Spleen (tissue), 11 donors: ENCODE results near the gene AFF1. TPM values are rescaled to one million over a fixed set of nuclear protein-coding genes. Genes with fewer than 3 reads are reported as not detected.
A peak's percentile ranks its signal among the peaks of the same experiment; 100 is the strongest.

Experiments
- DNase-seq: peaks from one replicate; pipeline ENCODE4 v3.0.0-alpha.2; 2020
- H3K27ac ChIP-seq, 8 donors: fragments of 200-600 bp; sonication (generic) in 7 of 8; 1 replicate in 4 of 8; 2 replicates in 4 of 8; pipeline versions ENCODE4 v1.5.0 to v1.8.0; 2016 to 2021; ENCODE audit warnings: inconsistent platforms in 4 of 8, mild to moderate bottlenecking in 4 of 8, moderate library complexity in 1 of 8
- H3K27me3 ChIP-seq, 7 donors: fragments of 200-600 bp; sonication (generic) in 6 of 7; replicated peaks in 1 of 7; 1 replicate in 4 of 7; 2 replicates in 3 of 7; pipeline versions ENCODE4 v1.5.0 to v1.8.0; 2016 to 2021; ENCODE audit warnings: inconsistent platforms in 3 of 7, mild to moderate bottlenecking in 1 of 7
- H3K36me3 ChIP-seq, 6 donors: fragments of 200-600 bp; sonication (generic) in 5 of 6; 1 replicate in 4 of 6; 2 replicates in 2 of 6; pipeline versions ENCODE4 v1.5.0 to v1.8.0; 2016 to 2021; ENCODE audit warnings: inconsistent platforms in 2 of 6
- H3K4me1 ChIP-seq, 6 donors: fragments of 200-600 bp; sonication (generic) in 5 of 6; 1 replicate in 3 of 6; 2 replicates in 3 of 6; pipeline versions ENCODE4 v1.5.0 to v1.8.0; 2016 to 2021; ENCODE audit warnings: inconsistent platforms in 3 of 6
- H3K4me3 ChIP-seq, 8 donors: fragments of 200-600 bp; sonication (generic) in 7 of 8; 1 replicate in 4 of 8; 2 replicates in 4 of 8; pipeline versions ENCODE4 v1.5.0 to v1.8.0; 2016 to 2021; ENCODE audit warnings: inconsistent platforms in 4 of 8, mild to moderate bottlenecking in 4 of 8, moderate library complexity in 2 of 8
- H3K9me3 ChIP-seq, 8 donors: fragments of 200-600 bp; sonication (generic) in 7 of 8; 1 replicate in 4 of 8; 2 replicates in 4 of 8; pipeline versions ENCODE4 v1.5.0 to v1.8.0; 2016 to 2021; ENCODE audit warnings: inconsistent platforms in 4 of 8
- CTCF ChIP-seq, 11 experiments: fragments of 200-600 bp in 7 of 11; fragments of 450-650 bp in 4 of 11; sonication (generic) in 4 of 11; IDR thresholded peaks in 8 of 11; conservative IDR thresholded peaks in 3 of 11; 1 replicate in 7 of 11; 2 replicates in 4 of 11; pipeline versions ENCODE4 v1.4.0 to v1.8.0; 2016 to 2021; ENCODE audit warnings: antibody characterized with exemption in 11 of 11, inconsistent platforms in 4 of 11, mild to moderate bottlenecking in 1 of 11
- POLR2A ChIP-seq, 3 donors: fragments of 450-650 bp; IDR thresholded peaks; one replicate each; pipeline ENCODE4 v1.5.1; 2017; ENCODE audit warnings: antibody characterized with exemption in 3 of 3, mild to moderate bottlenecking in 1 of 3
- POLR2AphosphoS5 ChIP-seq, 3 donors: sonication (generic); formaldehyde crosslinking; IDR thresholded peaks; one replicate each; pipeline ENCODE4 v1.5.1; 2017; ENCODE audit warnings: antibody characterized with exemption in 3 of 3
- WGBS, 5 donors: extraction: QIAGEN DNeasy Blood & Tissue Kit in 3 of 5; methylation state at CpG; one replicate each; pipeline versions ENCODE4 v1.1.5 to v1.1.7; 2013 to 2018; 5-methylcytosine and 5-hydroxymethylcytosine counted together
- intact Hi-C: fragments of 100-400 bp; cut with DNase I; formaldehyde crosslinking; loops from one replicate; pipeline ENCODE4 v1.15.0; 2023; ENCODE audit warnings: low total_unique reads
- polyA plus RNA-seq, 3 donors: library from polyadenylated mRNA; stranded (reverse); fragments of 200-250 nt; gene quantifications; one replicate each; pipeline ENCODE4 v1.2.1, GENCODE V29; 2013
- total RNA-seq, 7 donors: library from RNA; depleted of rRNA in 3 of 7; stranded (reverse); fragments of >200 nt in 3 of 7; fragmentation: NEBNext Ultra II Directional in 4 of 7; extraction: Animal tissue kit (Norgen Biotek cat#: 25700) in 4 of 7; gene quantifications; one replicate each; pipeline versions ENCODE4 v1.1.0 to v1.2.1, GENCODE V29; 2016 to 2021
- donor health status: healthy with polysubstance abuse.
- donor health status: DM: no; HTN: no; CAD: no; lungs with moderate emphysema.
- donor health status: DM: no; HTN: no; CAD: no.
- donor health status: Bipolar disorder and iron deficiency.
- donor health status: healthy.
- donor health status: DM: no; HTN: no; CAD: no.
- donor health status: DM: yes; HTN: yes; CAD: no.

The AFF1 gene
- total and polyA plus RNA-seq, 10 donors: 4.4 to 119 (median 80.8) TPM

- Histone ChIP-seq H3K4me3 (no peak overlapping the region), H3K36me3 (peaks cover 0 to 31% (median 8%) of the 10 kb centered on the region in 6 donors), H3K4me1 (peaks cover 0 to 53% (median 28%) of the 10 kb centered on the region in 6 donors), H3K9me3 (no peaks in the 10 kb centered on the region), H3K27ac (peak overlapping the region in 2 of 8 donors; percentile 14 to 22), H3K27me3 (no peaks in the 10 kb centered on the region)
- intact Hi-C loops: no loop called here
- TF ChIP-seq POLR2A (IDR thresholded peaks at IDR 0.05): no peak
- WGBS, 5 donors: 67 to 77% (median 75%) methylated on average over 3 of the region's 3 CpGs
- no peak for DNase-seq
Measured at GRCh38 chr4:86946868-86947500, 12.2 kb downstream of the AFF1 start.

GRCh38 chr4:86947501-86948120 is 12.8 kb downstream of the AFF1 start:
- Histone ChIP-seq H3K36me3 (peaks cover 0 to 31% (median 8%) of the 10 kb centered on the region in 6 donors), H3K9me3 (no peaks in the 10 kb centered on the region), H3K27me3 (no peaks in the 10 kb centered on the region), H3K4me3 (no peak overlapping the region), H3K27ac (peak overlapping the region in 2 of 8 donors; percentile 14 to 22), H3K4me1 (peaks cover 0 to 47% (median 26%) of the 10 kb centered on the region in 6 donors)
- WGBS, 5 donors: 9 to 24% (median 14%) methylated on average over 1 of the region's 1 CpG
- intact Hi-C loops: no loop called here
- no peak for TF ChIP-seq CTCF (IDR thresholded peaks at IDR 0.05 in 8 of 11, conservative IDR thresholded peaks at IDR 0.05 in 3 of 11)
- no peak for TF ChIP-seq POLR2AphosphoS5 (IDR thresholded peaks at IDR 0.05)
- TF ChIP-seq POLR2A (IDR thresholded peaks at IDR 0.05): no peak
- DNase-seq: no peak

- intact Hi-C loops: no loop called here
- peaks cover 0 to 43% (median 24%) of the 10 kb centered on the region in 6 donors for H3K4me1 ChIP-seq
- no peak overlapping the region for H3K4me3 ChIP-seq
- TF ChIP-seq POLR2AphosphoS5 (IDR thresholded peaks at IDR 0.05) (no peak), POLR2A (IDR thresholded peaks at IDR 0.05) (no peak), CTCF (IDR thresholded peaks at IDR 0.05 in 8 of 11, conservative IDR thresholded peaks at IDR 0.05 in 3 of 11) (no peak)
- peak overlapping the region in 2 of 8 donors; percentile 5 to 22 for H3K27ac ChIP-seq
- H3K9me3 ChIP-seq: no peaks in the 10 kb centered on the region
- peaks cover 0 to 34% (median 8%) of the 10 kb centered on the region in 6 donors for H3K36me3 ChIP-seq
- no peaks in the 10 kb centered on the region for H3K27me3 ChIP-seq
- WGBS, 5 donors: 90 to 100% (median 96%) methylated on average over 1 of the region's 1 CpG
- DNase-seq: no peak
Measured at GRCh38 chr4:86948276-86948675, 13.5 kb downstream of the AFF1 start.

- Histone ChIP-seq H3K36me3 (peaks cover 0 to 45% (median 8%) of the 10 kb centered on the region in 6 donors), H3K4me3 (no peak overlapping the region), H3K9me3 (no peaks in the 10 kb centered on the region), H3K4me1 (peaks cover 0 to 25% (median 19%) of the 10 kb centered on the region in 6 donors), H3K27me3 (no peaks in the 10 kb centered on the region), H3K27ac (no peak overlapping the region)
- no peak for TF ChIP-seq CTCF (IDR thresholded peaks at IDR 0.05 in 8 of 11, conservative IDR thresholded peaks at IDR 0.05 in 3 of 11)
- no peak for TF ChIP-seq POLR2A (IDR thresholded peaks at IDR 0.05)
- TF ChIP-seq POLR2AphosphoS5 (IDR thresholded peaks at IDR 0.05): no peak
- DNase-seq: no peak
- intact Hi-C loops: no loop called here
- WGBS, 5 donors: 68 to 81% (median 78%) methylated on average over 10 of the region's 10 CpGs
Measured at GRCh38 chr4:86950831-86951525, 16.2 kb downstream of the AFF1 start.
